CD4-positive, alpha-beta T cell treated with Interleukin-6 at 100 ng/mL for 8 hours (primary cell): ENCODE data around the gene GPX5.
"Not testable (repeated sequence)": the region's sequence is repeated elsewhere in the genome, so short reads cannot be mapped to it uniquely, and the experiment has no call there.

ENCODE experiments used
- DNase-seq: peaks from one replicate; pipeline ENCODE4 v3.0.0-alpha.2; 2020; ENCODE audit warnings: mixed read lengths, low spot score

The GPX5 gene, protein sequence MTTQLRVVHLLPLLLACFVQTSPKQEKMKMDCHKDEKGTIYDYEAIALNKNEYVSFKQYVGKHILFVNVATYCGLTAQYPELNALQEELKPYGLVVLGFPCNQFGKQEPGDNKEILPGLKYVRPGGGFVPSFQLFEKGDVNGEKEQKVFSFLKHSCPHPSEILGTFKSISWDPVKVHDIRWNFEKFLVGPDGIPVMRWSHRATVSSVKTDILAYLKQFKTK

DNA sequence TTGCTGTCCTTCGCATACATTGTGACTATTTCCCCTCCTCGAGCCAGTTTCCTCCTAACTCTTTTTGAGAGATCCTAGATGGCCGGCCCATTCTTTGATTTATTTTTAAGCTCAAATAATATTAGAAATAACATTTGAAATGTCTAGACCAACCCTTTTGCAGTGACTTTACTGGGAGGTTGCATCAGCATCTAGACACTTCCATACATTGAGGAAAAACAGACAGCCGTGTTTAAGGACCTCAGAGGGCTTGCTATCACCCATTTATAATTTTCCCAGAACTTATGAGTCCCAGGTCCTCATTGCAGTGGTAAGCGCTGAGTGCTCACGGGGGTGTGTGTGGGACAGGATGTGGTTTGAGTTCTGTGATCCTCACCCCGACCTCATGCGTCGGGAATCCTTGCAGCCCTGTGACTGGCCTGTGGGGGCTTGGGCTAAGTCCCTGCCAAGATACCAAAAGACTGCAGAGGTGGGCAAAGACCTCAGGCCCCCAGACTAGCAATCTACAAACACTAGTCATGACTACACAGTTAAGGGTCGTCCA lies at the start of gene GPX5:
TSS of gene GPX5 (plus strand) at position 386 of the 544 bp plus-strand sequence. CDS start at position 519, 133 bp downstream.
- no peak for DNase-seq

DNA sequence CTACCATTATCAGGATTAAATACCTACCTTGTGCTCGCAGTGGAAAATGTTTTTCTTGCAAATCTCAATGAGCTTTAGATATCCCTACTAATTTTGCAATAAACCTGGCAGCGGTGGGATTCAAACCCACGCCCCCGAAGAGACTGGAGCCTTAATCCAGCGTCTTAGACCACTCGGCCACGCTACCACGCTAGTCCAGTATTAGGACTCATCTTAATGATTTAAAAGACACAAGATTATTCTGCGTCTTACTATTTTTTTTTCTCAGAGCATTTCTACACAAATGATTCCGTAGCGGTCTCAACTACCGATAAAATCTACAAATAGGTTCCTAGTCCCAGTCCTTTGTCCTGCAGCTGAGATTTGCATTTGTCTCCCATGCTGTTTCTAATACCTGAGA lies 47.2 kb upstream of the GPX5 start:
- DNase-seq, result no peak

DNA sequence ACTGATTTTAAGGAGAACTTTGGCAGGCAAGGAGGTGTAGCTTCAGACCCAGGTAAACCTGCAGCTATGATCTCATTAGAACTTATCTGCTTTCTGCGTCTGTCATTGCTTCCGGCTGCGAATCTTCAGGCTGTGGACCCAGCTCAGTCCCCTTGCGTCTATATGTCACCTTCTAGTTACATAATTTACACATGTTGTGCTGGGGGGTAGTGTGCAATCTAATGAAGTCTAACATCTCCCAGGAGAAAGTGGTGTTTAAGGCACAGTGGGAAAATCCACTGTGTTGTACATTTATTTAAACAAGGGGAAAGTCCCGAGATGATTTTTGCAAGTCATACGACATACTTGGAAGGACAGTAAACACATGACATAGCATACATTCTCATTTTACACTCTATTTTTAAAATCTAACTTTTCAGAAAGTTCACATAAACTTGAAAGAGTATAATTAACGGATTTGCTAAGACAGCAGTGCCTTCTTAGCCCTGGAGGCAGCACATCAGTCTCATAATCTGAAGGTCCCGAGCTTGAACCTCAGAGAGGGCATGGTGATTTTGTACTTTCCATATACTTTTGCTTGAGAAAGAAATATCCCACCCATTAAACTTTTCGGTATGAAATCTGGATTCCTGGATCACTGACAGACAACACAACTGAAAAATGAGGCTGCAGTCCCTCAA lies 45.3 kb upstream of the GPX5 start:
- DNase-seq, result no peak

DNA sequence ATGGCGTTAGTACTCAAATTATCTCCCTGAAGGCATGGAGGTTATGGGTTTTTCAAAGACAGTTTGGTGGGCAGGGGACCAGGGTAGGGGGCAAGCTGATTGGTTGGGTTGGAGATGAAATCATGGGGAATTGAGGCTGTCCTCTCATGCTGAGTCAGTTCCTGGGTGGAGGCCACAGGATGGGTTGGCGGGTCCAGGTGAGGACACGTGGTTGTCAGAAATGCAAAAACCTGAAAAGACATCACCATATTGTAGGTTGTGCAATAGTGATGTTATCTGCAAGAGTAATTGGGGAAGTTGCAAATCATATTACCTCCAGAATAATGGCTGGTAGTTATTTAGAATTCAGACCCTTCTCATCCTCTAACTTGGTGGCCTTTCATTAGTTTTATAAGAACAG lies 40.2 kb upstream of the GPX5 start:
- DNase-seq, result no peak

DNA sequence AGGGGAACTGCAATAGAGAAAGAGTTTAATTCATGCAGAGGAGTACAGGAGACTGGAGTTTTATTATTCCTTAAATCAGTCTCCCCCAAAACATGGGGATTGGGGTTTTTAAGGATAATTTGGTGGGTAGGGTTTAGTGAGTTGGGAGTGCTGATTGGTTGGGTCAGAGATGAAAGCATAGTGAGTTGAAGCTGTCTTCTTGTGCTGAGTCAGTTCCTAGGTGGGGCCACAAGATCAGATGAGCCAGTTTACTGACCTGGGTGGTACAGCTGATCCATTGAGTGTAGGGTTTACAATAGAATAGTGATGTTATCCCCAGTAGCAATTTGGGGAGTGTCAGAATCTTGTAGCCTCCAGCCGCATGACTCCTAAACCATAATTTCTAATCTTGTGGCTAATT lies 39.1 kb upstream of the GPX5 start:
- no peak for DNase-seq

DNA sequence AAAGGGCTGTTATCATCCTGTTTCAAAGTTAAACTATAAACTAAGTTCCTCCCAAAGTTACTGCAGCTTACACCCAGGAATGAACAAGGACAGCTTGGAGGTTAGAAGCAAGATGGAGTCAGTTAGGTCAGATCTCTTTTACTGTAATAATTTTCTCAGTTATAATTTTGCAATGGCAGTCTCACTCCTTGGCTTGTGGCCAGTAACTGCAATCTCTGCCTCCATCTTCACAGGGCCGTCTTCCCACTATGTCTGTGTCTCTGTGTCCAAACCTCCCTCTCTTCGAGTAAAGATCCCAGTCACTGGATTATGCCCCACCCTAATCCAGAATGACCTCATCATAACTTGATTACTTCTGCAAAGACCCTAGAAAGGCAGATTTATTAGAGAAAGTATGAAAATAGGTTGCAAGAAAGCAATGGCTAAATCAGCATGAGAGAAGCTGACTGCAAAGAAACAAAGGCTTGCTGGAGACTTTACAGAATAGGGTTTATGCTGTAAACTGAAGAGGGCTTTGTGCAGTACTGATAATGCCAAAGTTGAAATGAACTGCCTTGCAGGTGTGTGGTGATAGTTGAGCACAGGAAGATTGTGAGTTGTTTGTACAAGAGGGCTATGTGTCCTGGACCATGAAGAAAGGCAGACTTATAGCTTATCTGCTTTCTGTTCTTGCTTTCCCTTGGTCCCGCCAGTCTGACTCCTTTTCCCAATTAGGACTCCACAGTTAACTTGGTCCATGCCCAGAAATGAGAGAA lies 38.5 kb upstream of the GPX5 start:
- no peak for DNase-seq

DNA sequence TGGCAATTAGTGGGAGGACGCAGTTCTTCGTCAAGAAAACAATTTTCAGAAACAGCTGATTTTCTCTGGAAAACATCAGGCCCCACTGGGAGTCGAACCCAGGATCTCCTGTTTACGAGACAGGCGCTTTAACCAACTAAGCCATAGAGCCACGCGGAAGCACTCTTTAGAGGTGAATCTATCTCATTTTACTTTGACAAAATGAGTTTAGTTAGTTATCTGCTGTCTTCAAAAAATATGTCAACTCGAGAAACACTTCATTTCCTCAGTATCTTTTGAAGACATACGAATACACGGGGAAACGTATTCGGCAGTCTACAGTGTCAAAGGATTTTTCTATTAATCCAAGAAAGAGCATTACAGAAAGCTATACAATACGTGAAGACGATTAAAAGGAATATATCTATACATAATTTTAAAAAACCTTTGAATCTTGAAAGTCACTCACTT lies 36.7 kb upstream of the GPX5 start:
- no peak for DNase-seq

DNA sequence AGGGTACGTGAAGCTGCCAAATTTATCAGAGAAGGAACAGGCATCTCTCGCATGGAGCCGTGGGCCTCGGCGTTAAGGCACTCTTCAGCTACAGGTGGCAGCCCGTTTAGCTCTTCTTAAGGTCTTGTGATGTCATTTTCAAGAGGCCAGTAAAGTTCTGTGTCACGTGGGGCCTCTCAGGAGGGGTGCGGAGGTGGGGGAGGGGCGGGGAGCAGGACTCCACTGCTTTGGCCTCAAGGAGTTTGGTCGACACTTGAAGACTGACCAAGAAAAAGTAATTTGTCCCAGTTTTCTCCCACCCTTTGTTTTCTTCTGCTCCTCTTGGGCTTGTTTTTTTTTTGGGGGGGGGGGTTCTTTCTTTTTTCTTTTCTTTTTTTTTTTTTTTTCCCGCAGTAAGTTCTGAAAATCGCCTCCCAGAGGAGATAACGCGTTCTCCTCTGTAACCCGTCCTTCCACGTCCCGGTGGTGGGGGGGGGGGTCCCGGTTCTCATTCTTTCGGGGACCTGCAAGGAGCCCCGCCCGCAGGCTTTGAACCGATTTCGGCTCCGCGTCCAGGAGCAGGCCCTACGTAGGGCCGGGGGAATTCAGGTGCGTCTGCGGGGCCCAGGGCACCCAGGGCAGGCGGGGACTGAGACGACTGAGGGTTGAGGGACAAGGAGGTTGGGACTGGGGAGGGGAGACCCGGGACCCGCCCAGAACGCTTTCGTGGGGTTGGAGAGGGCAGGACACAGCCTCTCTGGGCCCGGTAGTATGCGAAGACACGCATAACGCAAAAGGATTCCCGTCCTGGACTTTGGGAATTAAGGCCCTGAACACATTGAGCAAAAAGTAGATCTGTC lies 36.1 kb upstream of the GPX5 start:
- DNase-seq, result peak; percentile 19

DNA sequence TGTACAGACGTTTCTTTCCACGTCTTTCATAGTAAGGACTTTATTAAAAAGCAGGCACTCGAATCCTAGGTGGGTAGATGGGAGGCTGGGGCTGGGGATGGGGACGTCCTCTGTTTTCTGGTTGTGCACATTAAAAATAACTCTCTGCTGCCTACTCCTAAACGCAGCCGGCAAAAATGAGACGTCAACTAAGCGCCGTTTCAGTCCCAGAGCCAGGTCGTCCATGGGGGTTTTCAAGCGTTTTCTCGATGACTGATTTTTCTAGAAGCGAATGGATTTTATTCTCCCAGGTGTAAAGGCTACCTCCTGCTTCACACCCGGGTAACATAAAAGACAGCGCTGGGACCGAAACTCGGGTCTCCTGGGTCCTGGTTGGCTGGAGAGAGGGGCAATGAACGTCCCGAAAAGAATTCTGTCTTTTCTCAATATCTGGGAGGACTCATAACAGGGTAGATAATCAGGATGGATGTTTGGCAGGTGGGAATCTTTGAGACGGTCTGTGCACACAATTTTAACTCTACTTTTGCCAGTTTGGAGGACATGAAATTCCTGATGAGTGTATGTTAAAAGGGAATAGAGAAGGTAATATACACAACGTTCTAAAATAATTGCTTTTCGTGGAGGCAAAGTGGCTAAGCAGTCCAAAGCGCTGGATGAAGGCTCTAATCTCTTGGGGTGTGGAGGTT lies 35.3 kb upstream of the GPX5 start:
- DNase-seq, result no peak

DNA sequence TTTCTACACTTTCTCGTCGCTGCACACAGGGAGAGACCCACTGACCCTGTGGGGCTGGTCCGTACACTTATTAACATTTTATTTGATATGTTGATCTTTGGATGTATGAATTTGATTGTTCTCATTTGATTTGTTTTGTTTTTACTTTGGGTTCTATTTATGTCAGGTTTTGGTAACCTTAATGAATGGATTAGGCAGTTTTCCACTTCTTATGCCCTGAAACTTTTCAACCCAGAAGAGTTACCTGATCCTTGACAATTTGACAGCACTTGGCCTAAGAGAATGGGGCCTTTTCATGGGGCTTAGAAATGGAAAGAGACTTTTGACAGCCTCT lies 33.7 kb upstream of the GPX5 start:
- no peak for DNase-seq

DNA sequence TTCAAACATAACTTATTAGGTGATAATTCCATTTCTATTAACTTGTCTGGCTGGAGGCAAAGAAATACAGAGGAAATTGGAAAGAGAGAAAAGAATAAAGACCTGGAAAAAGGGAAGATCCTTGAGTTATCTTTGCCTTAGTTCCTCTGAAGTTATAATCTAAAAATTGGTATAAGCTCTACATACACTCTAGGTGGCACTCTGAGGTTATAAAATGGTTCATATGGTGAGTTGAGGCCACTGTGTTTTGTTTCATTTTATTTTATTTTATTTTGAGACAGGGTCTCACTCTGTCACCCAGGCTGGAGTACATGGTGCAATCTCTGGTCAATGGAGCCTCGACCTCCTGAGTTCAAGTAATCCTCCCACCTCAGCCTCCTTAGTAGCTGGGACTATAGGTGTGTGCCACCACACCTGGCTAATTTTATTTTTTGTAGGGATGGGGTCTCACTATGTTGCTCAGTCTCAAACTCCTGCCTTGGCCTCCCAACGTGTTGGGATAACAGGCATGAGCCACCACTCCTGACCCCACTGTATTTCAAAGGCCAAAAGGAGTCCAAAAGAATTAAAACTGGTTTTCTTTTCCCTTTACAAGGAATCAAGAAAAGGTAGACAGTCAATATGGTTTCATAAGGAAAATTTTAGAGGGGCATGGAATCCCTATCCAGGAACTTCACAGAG lies 29.4 kb upstream of the GPX5 start:
- no peak for DNase-seq

DNA sequence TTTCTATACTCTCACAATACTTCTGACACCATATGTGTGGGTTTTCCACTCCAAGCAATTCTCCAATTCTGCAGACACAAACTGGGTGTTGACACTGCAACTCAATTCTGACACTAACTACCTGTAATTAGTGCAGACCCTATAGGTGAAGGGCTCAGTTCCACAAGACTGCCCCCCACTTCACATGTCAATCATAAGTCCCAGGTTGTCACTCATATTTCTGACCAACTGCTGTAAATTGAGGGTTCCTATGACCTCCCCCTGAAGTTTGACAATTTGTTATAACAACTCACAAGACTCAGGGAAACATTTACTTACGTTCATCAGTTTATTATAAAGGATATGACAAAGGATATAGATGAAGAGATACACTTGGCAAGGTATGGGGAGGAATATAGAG lies 28.4 kb upstream of the GPX5 start:
- DNase-seq, result no peak

DNA sequence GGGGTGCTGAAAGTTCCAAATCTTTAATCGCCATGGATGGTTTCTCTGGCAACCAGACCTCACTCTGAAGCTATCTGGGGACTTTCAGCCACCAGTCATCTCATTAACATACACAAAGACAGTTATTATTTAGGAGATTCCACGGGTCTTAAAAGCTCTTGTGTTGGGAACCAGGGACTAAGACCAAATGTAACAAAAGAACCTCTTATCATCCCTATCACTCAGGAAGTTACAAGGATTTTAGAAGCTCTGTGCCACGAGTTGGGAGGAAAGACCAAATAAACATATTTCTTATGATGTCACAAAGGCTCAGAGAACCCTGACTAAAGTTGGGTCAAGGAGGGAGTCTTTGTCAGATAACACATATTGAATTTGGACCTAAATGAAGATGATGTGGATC lies 27.8 kb upstream of the GPX5 start:
- no peak for DNase-seq

DNA sequence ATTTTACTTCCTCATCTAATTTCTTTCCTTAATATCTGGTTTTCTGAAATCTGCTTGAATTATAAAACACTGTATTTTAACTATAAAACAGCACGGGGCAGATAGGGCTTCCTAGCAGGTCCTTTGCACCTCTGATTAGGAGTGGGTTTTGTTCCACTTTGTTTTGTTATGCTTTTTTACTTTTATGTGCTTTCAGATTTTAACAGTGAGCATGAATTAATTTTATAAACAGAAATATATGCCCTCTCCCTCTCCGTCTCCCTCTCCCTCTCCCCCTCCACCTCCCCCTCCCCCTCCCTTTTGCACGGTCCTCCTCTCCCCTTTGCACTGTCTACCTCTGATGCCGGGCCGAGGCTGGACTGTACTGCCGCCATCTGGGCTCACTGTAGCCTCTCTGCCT lies 24.4 kb upstream of the GPX5 start:
- DNase-seq, result no peak

DNA sequence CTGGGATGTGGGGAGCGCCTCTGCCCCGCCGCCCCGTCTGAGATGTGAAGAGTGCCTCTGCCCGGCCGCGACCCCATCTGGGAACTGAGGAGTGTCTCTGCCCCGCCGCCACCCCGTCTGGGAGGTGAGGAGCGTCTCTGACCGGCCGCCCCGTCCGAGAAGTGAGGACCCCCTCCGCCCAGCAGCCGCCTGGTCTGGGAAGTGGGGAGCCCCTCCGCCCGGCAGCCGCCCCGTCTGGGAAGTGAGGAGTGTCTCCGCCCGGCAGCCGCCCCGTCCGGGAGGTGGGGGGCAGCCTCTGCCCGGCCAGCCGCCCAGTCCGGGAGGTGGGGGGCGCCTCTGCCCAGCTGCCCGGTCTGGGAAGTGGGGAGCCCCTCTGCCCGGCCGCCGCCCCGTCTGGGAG lies 23.5 kb upstream of the GPX5 start:
- not testable (repeated sequence) for DNase-seq

DNA sequence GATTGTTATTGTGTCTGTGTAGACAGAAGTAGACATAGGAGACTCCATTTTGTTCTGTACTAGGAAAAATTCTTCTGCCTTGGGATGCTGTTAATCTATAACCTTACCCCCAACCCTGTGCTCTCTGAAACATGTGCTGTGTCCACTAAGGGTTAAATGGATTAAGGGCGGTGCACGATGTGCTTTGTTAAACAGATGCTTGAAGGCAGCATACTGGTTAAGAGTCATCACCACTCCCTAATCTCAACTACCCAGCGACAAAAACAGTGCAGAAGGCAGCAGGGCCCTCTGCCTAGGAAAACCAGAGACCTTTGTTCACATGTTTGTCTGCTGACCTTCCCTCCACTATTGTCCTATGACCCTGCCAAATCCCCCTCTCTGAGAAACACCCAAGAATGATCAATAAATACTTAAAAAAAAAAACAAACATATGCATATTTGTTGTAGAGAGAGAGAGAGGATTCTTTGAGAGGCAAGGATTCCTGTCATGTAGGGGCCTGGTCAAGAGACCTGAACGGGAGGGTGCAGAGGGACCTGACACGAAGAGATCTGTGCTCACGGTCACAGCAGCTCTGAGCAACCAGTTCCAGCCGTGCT lies 22.9 kb upstream of the GPX5 start:
- DNase-seq, result not testable (repeated sequence)

DNA sequence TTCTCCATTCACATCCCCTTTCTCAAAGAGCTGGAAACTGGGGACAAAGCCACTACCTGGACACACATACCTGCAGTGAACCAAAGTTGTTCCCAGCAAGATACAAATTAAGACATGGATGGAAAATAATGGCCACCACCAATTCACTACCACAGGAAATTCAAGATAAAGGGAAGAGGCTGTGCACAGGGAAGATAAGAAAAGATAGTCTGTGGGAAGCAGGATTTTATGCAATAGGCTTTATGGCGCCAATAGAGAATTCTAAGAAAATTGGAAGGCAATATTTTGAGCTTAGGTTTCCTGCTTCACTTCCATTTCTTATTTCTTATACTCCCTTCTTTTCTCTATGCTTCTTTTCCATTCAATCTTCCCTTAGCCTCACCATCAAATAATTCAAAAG lies 19.9 kb upstream of the GPX5 start:
- DNase-seq, result no peak

DNA sequence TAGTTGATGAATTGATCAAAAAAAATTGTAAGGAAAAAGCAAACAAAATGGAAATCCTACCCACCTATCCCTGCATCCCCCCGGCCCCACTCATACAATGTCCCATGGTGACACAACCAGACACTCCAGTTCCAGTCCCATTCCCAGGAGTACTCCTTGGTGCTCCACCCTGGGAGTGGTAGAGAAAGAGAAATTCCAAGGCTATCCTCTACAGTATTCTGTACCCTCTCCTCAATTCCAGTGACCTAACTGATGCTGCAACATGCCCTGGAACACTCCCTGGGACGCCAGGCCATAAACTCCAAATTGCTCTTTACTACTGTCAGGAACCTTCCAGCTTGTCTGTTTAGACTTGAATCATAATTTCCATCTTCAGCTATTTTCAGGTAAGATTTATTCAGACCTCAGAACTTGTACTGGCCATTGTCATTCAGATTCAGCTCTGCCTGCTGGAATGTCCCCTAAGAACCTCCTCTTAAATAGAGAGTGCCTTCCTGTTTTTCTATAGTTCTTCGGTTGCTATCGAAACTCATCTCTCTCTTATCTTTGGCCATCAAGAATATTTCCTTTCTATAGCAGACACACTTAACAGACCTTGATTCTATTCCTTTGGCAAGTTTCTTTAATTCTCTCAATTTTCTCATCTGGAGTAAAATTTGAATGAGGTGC lies 18.7 kb upstream of the GPX5 start:
- no peak for DNase-seq

DNA sequence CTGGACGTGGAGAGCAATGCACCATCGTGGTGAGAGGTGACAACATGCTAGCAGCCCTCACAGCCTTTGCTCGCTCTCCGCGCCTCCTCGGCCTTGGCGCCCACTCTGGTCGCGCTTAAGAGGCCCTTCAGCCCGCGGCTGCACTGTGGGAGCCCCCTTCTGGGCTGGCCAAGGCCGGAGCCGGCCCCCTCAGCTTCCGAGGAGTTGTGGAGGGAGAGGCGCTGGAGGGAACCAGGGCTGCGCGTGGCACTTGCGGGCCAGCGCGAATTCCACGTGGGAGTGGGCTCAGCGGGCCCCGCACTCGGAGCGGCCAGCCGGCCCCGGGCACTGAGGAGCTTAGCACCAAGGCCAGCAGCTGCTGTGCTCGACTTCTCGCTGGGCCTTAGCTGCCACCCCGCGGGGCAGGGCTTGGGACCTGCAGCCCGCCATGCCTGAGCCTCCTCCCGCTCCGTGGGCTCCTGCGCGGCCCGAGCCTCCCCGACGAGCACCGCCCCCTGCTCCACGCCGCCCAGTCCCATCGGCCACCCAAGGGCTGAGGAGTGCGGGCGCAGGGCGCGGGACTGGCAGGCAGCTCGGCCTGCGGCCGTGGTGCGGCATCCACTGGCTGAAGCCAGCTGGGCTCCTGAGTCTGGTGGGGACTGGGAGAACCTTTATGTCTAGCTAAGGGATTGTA lies 13.9 kb upstream of the GPX5 start:
- no peak for DNase-seq
